ENCODE results near the gene MBNL1.

DNA sequence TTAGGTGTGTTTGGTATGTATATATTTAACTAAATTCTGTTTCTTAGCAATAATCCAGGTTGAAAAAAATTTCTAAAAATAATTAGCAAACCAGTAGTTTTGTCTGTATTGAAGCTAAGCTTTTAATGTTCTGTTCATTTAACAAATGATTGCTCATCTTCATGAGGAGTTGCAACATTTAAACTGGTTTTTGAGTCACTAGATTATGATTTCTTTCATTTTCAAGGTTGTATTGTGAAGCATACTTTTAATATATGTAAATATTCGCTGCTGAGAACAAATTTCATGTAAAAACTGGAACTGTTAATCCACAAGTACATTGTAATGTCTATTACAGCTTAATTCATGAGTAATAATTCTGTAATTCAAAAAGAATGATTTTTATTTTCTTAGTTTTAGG is 192.7 kb downstream of the MBNL1 start:
- TF ChIP-seq ZFP3 (CRISPR knock-in tag; IDR thresholded peaks at IDR 0.05) (no peak), RARB (CRISPR knock-in tag; IDR thresholded peaks at IDR 0.05) (no peak), CSDC2 (CRISPR knock-in tag; IDR thresholded peaks at IDR 0.05) (no peak), ZNF70 (CRISPR knock-in tag; IDR thresholded peaks at IDR 0.05) (no peak), ZNF8 (CRISPR knock-in tag; IDR thresholded peaks at IDR 0.05) (no peak), SNAI2 (CRISPR knock-in tag; IDR thresholded peaks at IDR 0.05) (no peak), BACH2 (CRISPR knock-in tag; IDR thresholded peaks at IDR 0.05; ENCODE audit: borderline replicate concordance) (no peak), ARNTL (CRISPR knock-in tag; IDR thresholded peaks at IDR 0.05; ENCODE audit: borderline replicate concordance, low read depth) (no peak), GLIS3 (CRISPR knock-in tag; IDR thresholded peaks at IDR 0.05) (no peak), ZNF565 (CRISPR knock-in tag; conservative IDR thresholded peaks at IDR 0.05; ENCODE audit: low read depth) (no peak), ZFP30 (CRISPR knock-in tag; IDR thresholded peaks at IDR 0.05) (no peak)
- TF ChIP-seq, protein P1, sequence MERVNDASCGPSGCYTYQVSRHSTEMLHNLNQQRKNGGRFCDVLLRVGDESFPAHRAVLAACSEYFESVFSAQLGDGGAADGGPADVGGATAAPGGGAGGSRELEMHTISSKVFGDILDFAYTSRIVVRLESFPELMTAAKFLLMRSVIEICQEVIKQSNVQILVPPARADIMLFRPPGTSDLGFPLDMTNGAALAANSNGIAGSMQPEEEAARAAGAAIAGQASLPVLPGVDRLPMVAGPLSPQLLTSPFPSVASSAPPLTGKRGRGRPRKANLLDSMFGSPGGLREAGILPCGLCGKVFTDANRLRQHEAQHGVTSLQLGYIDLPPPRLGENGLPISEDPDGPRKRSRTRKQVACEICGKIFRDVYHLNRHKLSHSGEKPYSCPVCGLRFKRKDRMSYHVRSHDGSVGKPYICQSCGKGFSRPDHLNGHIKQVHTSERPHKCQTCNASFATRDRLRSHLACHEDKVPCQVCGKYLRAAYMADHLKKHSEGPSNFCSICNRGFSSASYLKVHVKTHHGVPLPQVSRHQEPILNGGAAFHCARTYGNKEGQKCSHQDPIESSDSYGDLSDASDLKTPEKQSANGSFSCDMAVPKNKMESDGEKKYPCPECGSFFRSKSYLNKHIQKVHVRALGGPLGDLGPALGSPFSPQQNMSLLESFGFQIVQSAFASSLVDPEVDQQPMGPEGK (CRISPR knock-in tag; IDR thresholded peaks at IDR 0.05; ENCODE audit: borderline replicate concordance) = no peak
- TF ChIP-seq, protein P2, sequence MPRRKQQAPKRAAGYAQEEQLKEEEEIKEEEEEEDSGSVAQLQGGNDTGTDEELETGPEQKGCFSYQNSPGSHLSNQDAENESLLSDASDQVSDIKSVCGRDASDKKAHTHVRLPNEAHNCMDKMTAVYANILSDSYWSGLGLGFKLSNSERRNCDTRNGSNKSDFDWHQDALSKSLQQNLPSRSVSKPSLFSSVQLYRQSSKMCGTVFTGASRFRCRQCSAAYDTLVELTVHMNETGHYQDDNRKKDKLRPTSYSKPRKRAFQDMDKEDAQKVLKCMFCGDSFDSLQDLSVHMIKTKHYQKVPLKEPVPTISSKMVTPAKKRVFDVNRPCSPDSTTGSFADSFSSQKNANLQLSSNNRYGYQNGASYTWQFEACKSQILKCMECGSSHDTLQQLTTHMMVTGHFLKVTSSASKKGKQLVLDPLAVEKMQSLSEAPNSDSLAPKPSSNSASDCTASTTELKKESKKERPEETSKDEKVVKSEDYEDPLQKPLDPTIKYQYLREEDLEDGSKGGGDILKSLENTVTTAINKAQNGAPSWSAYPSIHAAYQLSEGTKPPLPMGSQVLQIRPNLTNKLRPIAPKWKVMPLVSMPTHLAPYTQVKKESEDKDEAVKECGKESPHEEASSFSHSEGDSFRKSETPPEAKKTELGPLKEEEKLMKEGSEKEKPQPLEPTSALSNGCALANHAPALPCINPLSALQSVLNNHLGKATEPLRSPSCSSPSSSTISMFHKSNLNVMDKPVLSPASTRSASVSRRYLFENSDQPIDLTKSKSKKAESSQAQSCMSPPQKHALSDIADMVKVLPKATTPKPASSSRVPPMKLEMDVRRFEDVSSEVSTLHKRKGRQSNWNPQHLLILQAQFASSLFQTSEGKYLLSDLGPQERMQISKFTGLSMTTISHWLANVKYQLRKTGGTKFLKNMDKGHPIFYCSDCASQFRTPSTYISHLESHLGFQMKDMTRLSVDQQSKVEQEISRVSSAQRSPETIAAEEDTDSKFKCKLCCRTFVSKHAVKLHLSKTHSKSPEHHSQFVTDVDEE (CRISPR knock-in tag; IDR thresholded peaks at IDR 0.05) = no peak
- TF ChIP-seq, protein P3, sequence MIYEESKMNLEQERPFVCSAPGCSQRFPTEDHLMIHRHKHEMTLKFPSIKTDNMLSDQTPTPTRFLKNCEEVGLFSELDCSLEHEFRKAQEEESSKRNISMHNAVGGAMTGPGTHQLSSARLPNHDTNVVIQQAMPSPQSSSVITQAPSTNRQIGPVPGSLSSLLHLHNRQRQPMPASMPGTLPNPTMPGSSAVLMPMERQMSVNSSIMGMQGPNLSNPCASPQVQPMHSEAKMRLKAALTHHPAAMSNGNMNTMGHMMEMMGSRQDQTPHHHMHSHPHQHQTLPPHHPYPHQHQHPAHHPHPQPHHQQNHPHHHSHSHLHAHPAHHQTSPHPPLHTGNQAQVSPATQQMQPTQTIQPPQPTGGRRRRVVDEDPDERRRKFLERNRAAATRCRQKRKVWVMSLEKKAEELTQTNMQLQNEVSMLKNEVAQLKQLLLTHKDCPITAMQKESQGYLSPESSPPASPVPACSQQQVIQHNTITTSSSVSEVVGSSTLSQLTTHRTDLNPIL (CRISPR knock-in tag; IDR thresholded peaks at IDR 0.05; ENCODE audit: low read depth) = no peak
